Myocyte (in vitro differentiated cells): Measurements from ENCODE around the gene PRDM15. TPM values are rescaled to one million over a fixed set of nuclear protein-coding genes. Genes with fewer than 3 reads are reported as not detected.

Experiments
- DNase-seq: peaks from one replicate; pipeline ENCODE4 v3.0.0-alpha.2; 2012; ENCODE audit warnings: low read depth
- total RNA-seq: library from RNA; depleted of rRNA; stranded (reverse); fragments of >200 nt; gene quantifications from 2 replicates; pipeline ENCODE4 v1.2.3, GENCODE V29; 2014

PRDM15 gene
- total RNA-seq, 1 donor from 2014 or later = 10.2 TPM

GRCh38 chr21:41866274-41866809 lies 12.8 kb downstream of the PRDM15 start:
- DNase-seq = no peak

DNA sequence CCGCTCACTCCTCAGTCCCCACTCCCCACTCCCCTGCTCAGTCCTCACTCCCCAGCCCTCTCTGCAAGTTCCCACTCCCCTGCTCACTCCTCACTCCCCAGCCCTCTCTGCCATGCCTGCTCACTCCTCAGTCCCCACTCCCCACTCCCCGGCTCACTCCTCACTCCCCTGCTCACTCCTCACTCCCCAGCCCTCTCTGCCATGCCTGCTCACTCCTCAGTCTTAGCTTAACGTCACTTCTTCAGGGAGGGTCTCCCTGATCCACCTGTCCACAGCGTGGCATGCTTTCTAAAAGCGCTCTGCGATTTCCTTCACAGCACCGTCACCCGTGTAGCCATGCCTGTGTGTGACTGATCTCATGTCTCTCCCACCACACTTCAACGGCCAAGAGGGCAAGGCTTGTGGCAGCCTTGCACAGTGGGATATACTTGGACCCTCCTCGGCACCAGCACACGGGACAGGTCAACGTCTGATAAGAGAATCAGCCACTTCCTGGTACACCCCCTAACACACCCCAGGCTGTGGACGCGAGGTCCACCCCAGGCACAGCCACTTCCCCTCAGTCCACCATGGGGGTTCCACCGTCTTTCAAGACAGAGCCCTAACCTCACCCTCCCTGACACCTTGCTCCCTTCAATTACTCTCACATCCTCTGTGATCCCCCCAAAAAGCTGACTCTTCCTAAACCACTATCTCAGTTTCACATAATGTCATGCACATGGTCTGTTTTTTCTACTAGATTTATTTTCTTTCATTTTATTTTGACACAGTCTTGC lies 14.0 kb downstream of the PRDM15 start:
- DNase-seq = no peak

GRCh38 chr21:41864311-41865001 lies 14.7 kb downstream of the PRDM15 start:
- no peak for DNase-seq

- no peak for DNase-seq
Measured at GRCh38 chr21:41863439-41863740, 15.8 kb downstream of the PRDM15 start.

GRCh38 chr21:41861987-41862386 lies 17.2 kb downstream of the PRDM15 start:
- no peak for DNase-seq

DNA sequence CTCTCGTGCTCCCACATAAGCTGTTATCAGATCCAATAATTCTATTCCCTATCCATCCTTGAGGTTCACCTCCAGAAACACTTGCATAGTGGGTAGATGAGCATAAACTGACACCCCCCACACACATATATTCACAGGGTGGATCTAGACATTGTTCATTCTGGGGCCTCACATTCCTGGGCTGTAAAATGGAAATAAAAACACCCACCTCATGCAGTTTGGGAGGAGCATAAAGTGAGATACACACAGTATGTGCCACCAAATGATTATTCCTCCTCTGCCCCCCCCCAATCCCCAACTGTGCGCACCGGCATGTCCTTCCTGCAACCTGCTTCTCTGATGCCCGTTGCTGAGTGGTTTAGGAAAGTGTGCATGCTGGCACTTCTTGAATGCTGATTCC lies 17.9 kb downstream of the PRDM15 start:
- no peak for DNase-seq

GRCh38 chr21:41859297-41859980 lies 19.7 kb downstream of the PRDM15 start:
- no peak for DNase-seq

DNA sequence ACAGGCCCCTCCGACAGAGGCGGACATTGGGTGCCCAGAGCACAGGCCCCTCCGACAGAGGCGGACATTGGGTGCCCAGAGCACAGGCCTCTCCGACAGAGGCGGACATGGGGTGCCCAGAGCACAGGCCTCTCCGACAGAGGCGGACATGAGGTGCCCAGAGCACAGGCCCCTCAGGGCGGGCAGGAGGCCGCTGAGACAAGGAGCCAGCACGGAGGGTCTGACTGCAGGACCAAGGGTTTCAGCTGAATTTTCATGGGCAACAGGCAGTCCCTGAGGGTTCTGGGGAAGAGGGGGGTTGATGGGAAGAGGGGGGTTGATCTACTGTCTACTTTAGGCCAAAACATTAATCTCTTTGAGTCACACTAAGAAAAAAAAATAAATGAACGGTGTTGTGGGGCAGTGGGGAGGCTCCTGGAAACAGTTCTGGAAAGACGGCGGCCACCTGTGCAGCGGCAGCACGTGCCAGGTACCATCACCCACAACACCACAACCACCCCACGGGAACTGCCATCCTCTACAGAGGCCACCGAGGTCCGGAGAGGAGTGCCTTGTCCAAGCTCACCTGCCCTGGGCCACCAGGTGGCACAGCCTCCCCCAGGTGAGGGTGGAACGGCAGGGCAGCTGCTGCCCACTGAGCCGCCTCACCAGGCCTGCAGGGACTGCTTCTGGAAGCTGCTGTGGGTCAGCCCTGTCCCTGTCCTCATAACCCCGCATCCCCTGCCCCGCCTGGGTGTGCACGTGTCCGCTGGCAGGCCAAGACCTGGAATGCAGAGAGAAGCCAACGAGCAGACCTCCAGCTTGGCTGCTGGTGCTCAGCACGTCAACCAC lies 20.5 kb downstream of the PRDM15 start:
- DNase-seq = no peak

- DNase-seq = no peak
Measured at GRCh38 chr21:41857771-41858300, 21.3 kb downstream of the PRDM15 start.

- no peak for DNase-seq
Measured at GRCh38 chr21:41856572-41856971, 22.6 kb downstream of the PRDM15 start.

GRCh38 chr21:41854426-41854995 lies 24.6 kb downstream of the PRDM15 start:
- DNase-seq = no peak

GRCh38 chr21:41852929-41853320 lies 26.2 kb downstream of the PRDM15 start:
- no peak for DNase-seq

DNA sequence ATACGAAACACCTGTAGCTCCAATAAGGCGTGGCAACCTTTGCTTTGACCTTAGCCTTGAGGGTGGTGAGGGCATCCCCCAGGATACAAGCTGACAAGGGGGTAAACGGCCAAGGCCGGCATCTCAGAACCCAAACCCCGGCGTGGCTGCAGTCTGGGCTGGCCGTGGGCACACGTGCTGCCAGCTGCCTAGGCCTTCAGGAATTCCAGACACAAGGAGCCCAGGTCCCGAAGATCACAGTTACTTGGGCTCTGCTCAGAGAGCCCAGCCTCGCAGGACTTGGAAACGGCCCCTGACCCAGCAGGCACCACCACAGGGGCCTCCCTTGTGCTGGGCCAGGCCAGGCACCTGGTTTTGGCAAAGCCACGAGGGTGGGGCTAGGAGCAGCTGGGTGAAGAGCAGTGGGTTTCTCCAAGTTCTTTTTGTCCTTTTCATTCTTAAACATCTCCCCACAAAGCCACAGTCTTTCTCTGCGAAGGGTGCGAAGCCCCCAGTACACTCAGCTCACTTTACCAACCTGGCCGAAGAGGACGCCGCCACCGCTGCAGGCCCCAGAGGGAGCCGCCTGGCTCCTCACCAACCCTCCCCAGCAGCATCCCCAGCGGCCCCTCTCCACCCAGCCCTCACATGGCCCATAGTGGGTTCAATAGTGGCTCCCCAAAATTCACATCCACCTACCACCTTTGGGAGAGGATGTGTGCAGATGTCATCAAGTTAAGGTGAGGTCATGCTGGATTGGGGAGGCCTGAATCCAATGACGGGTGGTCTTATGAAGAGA lies 26.8 kb downstream of the PRDM15 start:
- peak; percentile 50 for DNase-seq

DNA sequence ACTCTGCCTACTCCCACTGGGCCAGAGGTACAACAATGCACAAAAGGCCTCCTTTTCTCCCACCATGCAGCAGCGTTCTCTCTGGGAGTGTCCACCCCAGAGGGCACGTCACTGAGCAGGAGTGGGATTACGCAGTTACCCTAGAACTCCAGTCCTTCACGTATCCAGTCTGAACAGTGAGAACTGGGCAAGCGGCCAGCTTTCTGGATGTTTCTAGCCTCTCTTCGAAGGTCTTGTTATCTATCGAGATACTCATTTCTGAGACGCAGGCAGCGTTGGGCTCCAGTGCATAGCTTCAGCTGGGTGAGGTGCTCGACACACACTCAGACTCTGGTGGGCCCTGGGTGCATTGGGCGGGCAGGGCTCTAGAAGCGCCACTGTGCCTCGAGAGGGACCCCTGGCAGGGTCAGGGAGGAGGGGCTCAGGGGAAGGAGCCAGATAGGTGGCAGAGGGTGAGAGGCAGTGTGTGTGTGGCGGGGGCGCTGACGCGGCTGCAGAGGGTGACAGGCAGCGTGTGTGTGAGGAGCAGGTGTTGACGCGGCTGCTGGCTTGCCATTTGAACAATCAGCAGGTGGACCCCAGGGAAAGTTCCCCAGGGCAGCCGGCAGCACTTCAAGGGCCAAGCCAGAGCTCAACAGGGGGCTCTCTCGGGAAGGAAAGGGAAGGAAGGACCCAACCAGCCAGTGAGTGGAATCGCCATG lies 27.9 kb downstream of the PRDM15 start:
- no peak for DNase-seq

DNA sequence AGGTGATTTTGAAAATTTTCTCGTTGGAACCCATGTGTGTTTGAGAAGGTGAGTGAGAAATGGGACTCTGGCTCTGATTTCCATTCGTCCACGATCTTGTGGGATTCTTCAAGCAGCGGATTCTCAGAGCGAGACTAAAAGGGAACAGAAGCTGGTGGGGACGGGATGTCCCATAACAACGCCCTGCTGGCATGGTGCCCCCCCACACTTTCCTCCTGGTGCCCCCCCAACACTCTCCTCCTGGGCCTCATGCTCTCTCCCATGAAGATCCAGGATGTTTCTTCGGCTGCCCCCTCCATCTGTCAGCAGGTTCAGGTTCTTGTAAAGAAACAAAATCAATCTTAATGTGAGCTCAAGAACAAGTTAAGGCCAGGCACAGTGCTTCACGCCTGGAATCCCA lies 29.1 kb downstream of the PRDM15 start:
- no peak for DNase-seq

- DNase-seq = no peak
Measured at GRCh38 chr21:41848958-41849580, 30.1 kb downstream of the PRDM15 start.

GRCh38 chr21:41848533-41848932 lies 30.6 kb downstream of the PRDM15 start:
- DNase-seq = no peak

GRCh38 chr21:41847066-41847804 lies 31.9 kb downstream of the PRDM15 start:
- DNase-seq = no peak
